HG02798 (cell line): ENCODE data around the gene LAMB4.

Experiments used
- ATAC-seq: cut with Tn5 transposase; IDR thresholded peaks from one replicate; pipeline ENCODE4 v1.9.1; 2021; ENCODE audit warnings: mild to moderate bottlenecking; ENCODE audit not compliant: unreplicated experiment, poor library complexity

Gene LAMB4

DNA sequence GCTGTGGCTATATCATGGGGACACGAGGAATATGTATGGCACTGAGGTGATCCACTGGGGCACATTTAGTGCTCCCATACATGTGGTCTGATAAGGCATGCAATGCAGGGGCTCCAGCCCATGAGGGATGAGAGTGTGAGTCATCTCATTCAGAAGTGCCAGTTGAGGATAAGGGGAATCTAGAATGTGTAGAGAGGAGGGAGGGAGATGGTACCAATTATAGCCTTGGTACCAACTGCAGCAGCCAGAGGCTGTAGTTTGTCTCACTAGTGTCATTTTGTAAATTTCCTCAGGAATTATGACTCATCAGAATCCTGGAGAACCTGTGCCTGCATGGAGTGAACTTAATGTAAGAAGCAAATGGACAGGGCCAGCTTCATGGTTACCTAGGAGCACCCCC lies 46.2 kb downstream of the LAMB4 start:
- ATAC-seq = no peak

DNA sequence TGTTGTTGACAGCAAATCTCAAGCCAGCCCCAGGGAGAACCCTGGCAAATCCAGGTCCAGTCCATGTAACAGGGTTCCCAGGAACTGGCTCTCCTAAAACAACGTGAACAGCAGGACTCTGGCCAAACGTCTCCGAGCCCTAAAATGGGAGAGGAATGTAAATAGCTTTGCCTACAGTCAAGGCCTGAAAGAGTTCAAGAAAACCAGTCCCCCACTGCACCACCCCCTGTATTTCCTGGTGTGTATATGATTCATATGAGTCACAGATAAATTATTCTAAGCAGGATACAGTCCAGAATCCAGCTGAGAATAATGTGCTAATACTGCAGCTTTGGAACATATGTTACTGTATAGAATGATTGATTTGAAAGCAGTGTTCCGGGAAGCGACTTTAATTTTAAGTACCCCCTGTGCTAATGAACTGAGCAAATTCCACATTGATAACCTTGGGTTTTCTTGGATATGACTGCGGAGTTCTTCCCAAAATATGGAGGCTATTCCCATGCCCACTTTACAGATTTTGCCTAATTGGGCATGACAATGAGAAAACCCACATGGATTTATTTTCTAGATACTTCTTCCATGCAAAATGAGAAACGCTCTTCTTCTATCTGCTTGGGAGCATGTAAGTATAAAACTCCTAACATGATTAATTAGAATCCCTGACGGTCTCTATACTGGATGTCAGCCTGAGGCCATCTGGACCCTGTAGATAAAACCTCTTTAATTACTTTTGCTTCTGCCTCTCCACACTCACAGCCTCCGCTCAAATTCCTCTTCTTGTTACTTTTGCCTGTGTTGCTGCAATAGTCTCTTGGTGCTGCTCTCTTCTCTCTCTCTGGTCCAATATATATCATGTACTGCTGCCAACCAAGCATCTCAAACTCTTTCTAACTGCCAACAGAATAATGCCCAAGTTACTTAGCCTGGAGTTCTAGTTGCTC lies 50.2 kb downstream of the LAMB4 start:
- no peak for ATAC-seq

DNA sequence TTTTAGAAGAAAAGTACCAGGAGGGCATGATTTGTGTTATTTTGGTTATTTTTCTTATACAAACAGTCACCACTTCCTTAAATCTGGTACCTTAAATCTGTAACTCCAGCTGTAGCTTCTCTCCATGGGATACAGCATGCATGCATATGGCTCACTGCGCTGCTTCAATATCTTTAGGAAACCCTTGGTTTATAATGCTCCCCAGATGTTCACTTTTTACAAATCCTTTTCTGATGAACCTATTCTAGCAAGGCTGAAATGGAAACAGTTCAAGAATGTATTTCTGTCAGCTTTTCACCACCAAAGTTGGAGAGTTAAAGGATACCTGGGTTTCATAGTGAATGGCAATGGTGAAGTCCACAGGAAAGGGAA lies 50.9 kb downstream of the LAMB4 start:
- no peak for ATAC-seq

- no peak for ATAC-seq
Measured at GRCh38 chr7:108078691-108079090, 51.5 kb downstream of the LAMB4 start.

GRCh38 chr7:108078211-108078673 lies 51.9 kb downstream of the LAMB4 start:
- ATAC-seq = no peak

GRCh38 chr7:108077709-108078108 lies 52.5 kb downstream of the LAMB4 start:
- no peak for ATAC-seq

- ATAC-seq = no peak
Measured at GRCh38 chr7:108076156-108076555, 54.0 kb downstream of the LAMB4 start.

GRCh38 chr7:108073305-108074070 lies 56.7 kb downstream of the LAMB4 start:
- ATAC-seq = no peak

GRCh38 chr7:108072739-108073138 lies 57.4 kb downstream of the LAMB4 start:
- no peak for ATAC-seq

GRCh38 chr7:108072116-108072515 lies 58.0 kb downstream of the LAMB4 start:
- ATAC-seq = no peak

DNA sequence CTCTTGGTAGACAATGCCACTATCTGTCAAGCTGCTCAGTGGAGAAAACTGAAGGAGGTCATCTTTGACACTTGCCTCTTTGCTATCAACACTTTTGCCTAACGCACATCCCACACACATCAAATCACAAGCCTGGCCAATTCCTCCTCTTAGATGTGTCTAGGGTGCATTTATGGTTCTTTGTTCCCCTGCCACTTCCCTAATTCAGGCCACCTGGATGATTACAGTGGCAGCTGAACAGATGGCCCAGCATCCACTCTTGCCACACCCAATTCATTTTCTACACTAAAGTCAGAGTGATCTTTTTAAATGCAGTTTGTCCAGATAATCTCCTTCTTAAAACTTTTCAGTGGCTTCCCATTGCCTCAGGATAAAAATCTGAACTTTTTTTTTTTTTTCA lies 58.6 kb downstream of the LAMB4 start:
- no peak for ATAC-seq

DNA sequence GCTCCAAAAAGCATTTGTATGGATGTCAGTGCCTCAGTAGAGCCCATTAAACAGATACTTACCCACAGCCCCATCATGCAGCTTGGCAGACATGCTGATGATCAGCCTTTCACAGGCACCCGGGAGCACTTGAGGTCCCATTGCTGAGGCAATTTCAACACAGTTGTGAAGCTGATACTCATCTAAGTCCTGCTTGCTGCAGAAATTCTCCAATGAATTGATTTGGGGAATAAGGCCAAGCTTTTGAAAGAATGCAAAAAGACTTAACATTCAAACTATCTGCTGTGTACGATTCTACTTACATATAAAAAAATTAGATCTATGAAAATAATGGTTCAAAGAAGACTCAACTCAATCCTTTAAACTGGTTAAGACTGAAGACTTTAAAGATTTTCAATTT lies 60.5 kb downstream of the LAMB4 start:
- no peak for ATAC-seq

GRCh38 chr7:108067844-108068243 lies 62.3 kb downstream of the LAMB4 start:
- no peak for ATAC-seq

GRCh38 chr7:108066486-108066885 lies 63.7 kb downstream of the LAMB4 start:
- no peak for ATAC-seq

DNA sequence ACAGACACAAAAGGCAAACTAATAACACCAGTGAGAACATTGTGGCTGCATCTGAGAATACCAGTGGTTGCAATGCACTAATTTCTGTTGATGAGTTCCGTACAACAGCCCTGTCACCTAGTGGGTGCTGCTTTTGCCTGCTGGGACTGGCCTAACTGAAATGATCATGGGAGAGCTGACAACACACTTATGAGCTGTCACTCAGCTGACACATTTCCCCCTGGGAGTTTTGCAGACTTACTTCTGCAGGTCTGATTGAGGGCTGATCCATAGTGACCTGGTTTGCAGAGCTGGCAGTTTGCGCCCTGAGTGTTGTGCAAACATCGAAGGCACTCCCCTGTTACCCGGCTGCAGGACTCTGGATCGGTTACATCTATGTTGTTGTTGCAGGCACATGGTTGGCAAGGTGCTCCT lies 66.6 kb downstream of the LAMB4 start:
- peak; percentile 74 for ATAC-seq

DNA sequence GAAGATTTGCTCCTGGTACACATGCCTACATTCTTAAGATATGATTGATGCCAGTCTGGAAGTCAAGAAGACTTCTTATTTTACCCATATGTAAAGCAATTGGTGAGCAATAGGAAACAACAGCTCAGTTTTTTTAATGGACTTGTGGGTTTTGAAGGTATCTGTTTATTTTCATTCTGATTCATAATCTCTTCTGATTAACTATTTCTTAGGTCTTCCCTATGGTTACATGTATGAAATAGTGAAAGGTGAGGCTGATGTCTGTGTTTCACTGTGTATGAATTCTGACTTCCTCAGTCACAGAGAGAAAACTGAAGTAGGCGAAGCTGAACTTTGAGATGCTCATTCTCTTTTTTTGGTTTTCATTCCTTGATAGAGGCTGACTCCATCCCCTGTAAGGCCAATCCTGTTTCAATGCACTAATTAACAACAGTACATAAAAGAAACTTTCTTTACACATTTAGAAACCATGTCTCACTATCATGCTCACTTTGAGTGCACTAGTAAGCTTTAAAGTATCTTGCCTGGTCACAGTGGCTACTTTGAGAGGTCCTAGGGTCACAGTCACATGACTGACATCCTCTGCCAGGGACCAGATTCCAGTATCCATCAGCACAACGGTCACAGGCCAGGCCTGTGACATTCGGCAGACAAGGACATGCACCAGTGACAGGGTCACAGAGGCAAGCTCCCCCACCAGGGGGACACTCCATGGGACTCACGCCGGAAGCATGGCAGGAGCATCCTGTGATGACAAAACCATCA lies 67.7 kb downstream of the LAMB4 start:
- no peak for ATAC-seq

GRCh38 chr7:108059526-108059925 lies 70.6 kb downstream of the LAMB4 start:
- no peak for ATAC-seq

DNA sequence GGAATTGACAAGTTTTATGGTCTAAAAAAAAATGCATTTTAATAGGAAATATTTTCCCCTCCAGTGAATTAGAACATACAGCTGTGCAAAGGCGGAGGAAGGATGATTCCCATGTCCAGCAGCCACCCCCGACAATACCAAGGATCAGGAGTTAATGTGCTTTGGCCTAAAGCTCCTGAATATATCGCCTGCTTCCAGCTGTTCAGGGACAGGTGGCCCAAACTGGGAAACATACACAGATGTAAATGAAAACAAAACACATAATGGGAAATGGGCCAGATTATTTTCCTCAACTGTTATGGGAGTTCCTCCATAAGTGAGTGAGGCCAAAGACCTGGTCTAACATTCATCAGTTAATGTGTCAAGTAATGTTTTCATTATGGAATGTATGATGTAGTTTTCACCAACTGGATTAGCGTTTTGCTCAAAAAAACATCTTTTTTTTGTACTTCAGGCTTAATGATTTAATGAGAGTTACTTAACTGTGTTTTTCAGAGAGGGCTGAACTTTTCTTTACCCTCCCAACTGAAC lies 72.1 kb downstream of the LAMB4 start:
- no peak for ATAC-seq

GRCh38 chr7:108055611-108056021 lies 74.5 kb downstream of the LAMB4 start:
- ATAC-seq = no peak

DNA sequence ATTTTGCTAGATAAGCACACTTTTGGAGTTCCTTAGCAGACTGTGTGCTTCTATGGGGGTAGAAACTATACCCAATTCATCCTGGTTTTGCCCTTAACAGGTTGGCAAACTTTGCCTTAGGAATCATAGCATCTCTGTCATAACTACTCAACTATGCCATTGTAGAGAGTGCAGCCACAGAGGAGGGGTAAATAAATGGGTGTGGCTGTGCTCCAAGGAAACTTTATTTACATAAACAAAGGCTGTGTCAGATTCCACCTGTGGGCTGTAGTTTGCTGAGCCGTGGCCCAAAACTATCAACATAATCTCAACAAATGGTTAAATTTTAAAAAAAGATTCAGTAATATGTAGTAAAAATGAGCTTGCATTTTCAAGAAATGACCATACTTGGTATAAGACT lies 75.6 kb downstream of the LAMB4 start:
- ATAC-seq = no peak
